ENCODE results near the gene SAC3D1. TPM values are rescaled to one million over a fixed set of nuclear protein-coding genes. Genes with fewer than 3 reads are reported as not detected.
"Not testable (repeated sequence)": the region's sequence is repeated elsewhere in the genome, so short reads cannot be mapped to it uniquely, and the experiment has no call there.

The SAC3D1 gene
- total RNA-seq (2012; rRNA removed), result 10.1 and 15.7 TPM in 2 replicates

DNA sequence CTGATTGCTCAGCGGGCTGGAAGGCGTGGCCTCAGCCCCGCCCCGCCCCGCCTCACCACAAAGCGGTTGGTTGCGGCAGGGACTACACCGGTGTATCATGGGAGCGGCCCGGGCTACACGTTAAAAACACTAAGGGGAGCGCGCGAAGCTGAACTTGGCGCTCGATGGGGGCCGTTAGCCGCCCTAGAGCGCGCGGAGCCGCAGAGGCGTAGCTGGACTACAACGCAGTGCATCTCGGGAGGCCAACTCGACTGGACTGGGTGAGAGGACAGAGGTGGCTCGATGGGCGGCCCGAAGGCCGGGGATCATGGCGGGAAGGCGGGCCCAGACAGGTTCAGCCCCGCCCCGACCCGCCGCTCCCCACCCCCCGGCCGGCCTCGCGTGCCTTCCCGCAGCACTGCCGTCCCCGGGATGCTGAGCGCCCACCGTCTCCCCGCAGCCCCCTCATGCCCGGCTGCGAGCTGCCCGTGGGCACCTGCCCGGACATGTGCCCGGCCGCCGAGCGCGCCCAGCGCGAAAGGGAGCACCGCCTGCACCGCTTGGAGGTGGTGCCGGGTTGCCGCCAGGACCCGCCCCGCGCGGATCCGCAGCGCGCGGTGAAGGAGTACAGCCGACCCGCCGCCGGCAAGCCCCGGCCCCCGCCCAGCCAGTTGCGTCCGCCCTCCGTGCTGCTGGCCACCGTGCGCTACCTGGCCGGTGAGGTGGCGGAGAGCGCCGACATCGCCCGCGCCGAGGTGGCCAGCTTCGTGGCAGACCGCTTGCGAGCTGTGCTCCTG, at the start of gene SAC3D1:
Gene SAC3D1, plus strand, starts transcription at position 364 of the 776 bp plus-strand sequence. Its CDS starts 83 bp downstream, at position 447.
- H3K4me1 ChIP-seq (ENCODE audit: control insufficient read depth, insufficient read depth, low read length), result peaks cover 23% of the 10 kb centered on the region
- H3K27me3 ChIP-seq (ENCODE audit: control insufficient read depth, insufficient read depth, low read length), result no peaks in the 10 kb centered on the region
- H3K9me3 ChIP-seq (replicated peaks; ENCODE audit: low read length), result no peaks in the 10 kb centered on the region
- peak within 1 kb of the TSS; percentile 96 for H3K4me3 ChIP-seq (ENCODE audit: low read length)
- H3K9ac ChIP-seq (ENCODE audit: low read depth, low read length), result peak within 1 kb of the TSS; percentile 79
- peaks cover 26% of the 10 kb centered on the region for H3K36me3 ChIP-seq (ENCODE audit: insufficient read depth, low read length)
- peak within 1 kb of the TSS; percentile 99 for H3K4me2 ChIP-seq (ENCODE audit: low read length)

DNA sequence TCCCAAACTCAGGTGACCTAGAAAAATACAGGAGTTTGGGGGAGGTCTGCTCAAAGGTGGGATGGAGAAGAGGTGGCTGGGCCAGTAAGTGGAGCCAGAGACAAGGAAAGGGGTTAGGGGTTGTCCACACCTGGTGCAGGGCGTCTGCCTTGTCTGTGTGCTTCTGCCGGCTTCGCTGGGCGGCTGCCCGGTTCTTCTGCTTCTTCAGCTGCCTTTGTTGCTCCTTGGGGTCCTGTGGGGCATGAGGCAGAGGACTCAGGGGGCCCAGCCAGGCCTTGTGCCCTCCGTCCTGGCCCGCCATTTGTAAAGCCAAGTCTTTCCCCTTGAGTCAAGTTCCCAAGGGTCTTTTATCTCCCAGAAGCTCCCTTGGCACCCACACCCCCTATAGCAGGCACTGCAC, 46.7 kb upstream of the SAC3D1 start:
- no peaks in the 10 kb centered on the region for H3K9me3 ChIP-seq (replicated peaks; ENCODE audit: low read length)
- H3K4me1 ChIP-seq (ENCODE audit: control insufficient read depth, insufficient read depth, low read length), result peaks cover 20% of the 10 kb centered on the region
- H3K27me3 ChIP-seq (ENCODE audit: control insufficient read depth, insufficient read depth, low read length), result peaks cover under 1% of the 10 kb centered on the region
- no peak overlapping the region for H3K4me3 ChIP-seq (ENCODE audit: low read length)
- H3K4me2 ChIP-seq (ENCODE audit: low read length), result no peak overlapping the region
- no peak overlapping the region for H3K9ac ChIP-seq (ENCODE audit: low read depth, low read length)
- no peaks in the 10 kb centered on the region for H3K36me3 ChIP-seq (ENCODE audit: insufficient read depth, low read length)

DNA sequence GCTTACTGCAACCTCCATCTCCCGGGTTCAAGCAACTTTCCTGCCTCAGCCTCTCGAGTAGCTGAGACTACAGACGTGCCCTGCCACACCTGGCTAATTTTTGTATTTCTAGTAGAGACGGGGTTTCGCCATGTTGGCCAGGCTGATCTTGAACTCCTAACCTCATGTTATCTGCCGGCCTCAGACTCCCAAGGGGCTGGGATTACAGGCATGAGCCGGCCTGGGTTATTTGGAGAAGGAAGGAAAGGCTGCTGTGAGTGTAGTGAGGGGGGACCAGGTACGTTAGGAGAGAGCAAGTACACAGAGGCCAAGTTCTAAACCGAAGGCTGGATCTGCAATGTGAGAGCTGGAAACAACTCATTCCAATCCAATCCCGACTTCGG, 44.7 kb upstream of the SAC3D1 start:
- Histone ChIP-seq H3K27me3 (ENCODE audit: control insufficient read depth, insufficient read depth, low read length) (no peaks in the 10 kb centered on the region), H3K9me3 (replicated peaks; ENCODE audit: low read length) (no peaks in the 10 kb centered on the region), H3K36me3 (ENCODE audit: insufficient read depth, low read length) (no peaks in the 10 kb centered on the region), H3K4me3 (ENCODE audit: low read length) (peak overlapping the region; percentile 66), H3K4me1 (ENCODE audit: control insufficient read depth, insufficient read depth, low read length) (peaks cover 13% of the 10 kb centered on the region), H3K9ac (ENCODE audit: low read depth, low read length) (peak overlapping the region; percentile 50), H3K4me2 (ENCODE audit: low read length) (peak overlapping the region; percentile 86)

DNA sequence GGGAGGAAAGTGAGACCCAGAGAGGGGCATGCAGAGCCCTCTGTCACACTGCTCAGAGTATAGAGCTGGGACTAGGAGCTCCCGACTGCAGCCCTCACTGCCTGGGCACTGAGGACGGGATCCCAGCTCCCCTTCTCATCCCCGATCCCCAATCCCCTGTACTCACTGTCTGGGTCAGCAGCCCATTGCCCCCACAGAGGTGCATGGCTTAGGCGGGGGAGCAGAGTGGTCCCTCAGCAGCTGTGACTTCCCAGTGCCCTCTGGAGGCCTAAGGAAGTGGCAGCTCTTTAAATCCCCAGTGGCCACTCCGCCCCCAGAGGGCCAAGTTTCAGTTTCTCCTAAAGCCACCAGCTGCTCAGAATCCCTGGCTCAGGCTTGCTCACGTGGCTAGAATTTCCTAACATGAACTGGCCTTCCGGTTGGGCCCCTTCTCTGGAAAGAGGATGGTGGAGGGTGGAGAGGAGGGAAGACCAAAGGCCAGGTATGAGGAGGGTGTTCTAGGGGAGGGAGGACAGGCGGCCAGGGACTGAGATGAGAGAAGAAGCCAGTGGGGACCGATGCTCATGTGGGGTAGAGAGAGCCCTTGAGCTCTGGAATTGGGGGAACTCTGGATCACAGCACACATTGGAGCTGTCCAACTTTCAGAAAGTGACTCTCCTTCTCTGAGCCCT, 44.2 kb upstream of the SAC3D1 start, which contains the start of gene BATF2:
Gene BATF2, minus strand, starts transcription at position 262 of the 671 bp plus-strand sequence. Its CDS starts 57 bp downstream, at position 205.
- Histone ChIP-seq H3K4me1 (ENCODE audit: control insufficient read depth, insufficient read depth, low read length) (peaks cover 13% of the 10 kb centered on the region), H3K4me3 (ENCODE audit: low read length) (peak within 1 kb of the TSS; percentile 66), H3K9ac (ENCODE audit: low read depth, low read length) (peak within 1 kb of the TSS; percentile 50), H3K4me2 (ENCODE audit: low read length) (peak within 1 kb of the TSS; percentile 86), H3K36me3 (ENCODE audit: insufficient read depth, low read length) (no peaks in the 10 kb centered on the region), H3K27me3 (ENCODE audit: control insufficient read depth, insufficient read depth, low read length) (no peaks in the 10 kb centered on the region), H3K9me3 (replicated peaks; ENCODE audit: low read length) (no peaks in the 10 kb centered on the region)

DNA sequence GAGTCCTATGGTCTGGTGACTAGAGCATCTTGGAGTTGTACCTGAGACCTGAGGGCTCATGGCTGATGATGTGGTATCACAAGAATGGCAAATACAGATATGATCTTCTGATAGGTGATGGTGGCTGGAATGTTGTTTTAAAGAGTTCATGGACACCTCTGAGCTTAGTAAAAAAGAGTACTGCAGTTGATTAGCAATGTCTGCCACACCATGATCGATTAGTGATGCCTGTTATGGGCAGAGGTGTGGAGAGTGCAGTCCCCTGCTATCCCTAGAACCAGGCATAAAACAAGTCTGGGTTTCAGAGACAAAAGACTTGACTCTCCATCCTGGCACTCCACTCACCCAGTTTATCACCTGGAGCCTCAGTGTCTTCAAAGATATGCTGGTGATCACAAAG, 42.9 kb upstream of the SAC3D1 start:
- H3K9me3 ChIP-seq (replicated peaks; ENCODE audit: low read length), result no peaks in the 10 kb centered on the region
- H3K27me3 ChIP-seq (ENCODE audit: control insufficient read depth, insufficient read depth, low read length), result no peaks in the 10 kb centered on the region
- no peaks in the 10 kb centered on the region for H3K36me3 ChIP-seq (ENCODE audit: insufficient read depth, low read length)
- no peak overlapping the region for H3K4me3 ChIP-seq (ENCODE audit: low read length)
- no peak overlapping the region for H3K9ac ChIP-seq (ENCODE audit: low read depth, low read length)
- H3K4me2 ChIP-seq (ENCODE audit: low read length), result no peak overlapping the region
- peaks cover 13% of the 10 kb centered on the region for H3K4me1 ChIP-seq (ENCODE audit: control insufficient read depth, insufficient read depth, low read length)

DNA sequence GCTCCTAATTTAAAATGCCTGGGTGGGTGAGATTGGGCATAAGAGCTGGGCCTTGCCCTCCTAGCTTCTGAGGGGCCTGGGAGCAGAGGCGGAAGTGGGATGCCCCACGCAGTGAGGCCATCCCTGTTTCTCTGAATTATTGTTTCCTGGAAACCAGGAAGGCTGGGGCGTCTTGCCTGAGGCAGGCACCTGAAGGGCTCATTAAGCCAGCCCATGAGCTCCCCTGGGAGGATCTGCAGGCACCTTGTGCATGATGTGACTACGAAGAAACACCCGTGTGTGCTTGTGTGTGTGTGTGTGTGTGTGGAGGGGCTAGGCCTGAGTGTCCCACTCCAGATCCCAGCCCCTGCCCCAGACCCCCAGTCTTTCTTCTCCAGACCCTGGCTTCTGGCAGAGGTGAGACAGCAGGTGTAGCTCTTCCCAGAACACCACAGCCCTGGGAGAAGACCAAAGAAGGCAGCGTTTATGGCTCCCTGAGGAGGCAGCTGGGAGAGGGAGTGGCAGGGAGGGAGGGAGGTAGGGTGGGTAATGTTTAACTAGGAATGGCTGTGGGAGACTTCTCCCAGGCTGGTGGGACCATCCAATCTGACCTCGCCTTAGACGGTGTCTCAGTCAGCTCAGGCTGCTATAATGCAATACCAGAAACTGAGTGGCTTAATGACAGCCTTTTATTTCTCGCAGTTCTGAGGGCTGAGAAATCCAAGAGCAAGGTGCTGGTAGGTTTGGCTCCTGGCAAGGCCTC, 42.1 kb upstream of the SAC3D1 start:
- Histone ChIP-seq H3K27me3 (ENCODE audit: control insufficient read depth, insufficient read depth, low read length) (no peaks in the 10 kb centered on the region), H3K36me3 (ENCODE audit: insufficient read depth, low read length) (no peaks in the 10 kb centered on the region), H3K9me3 (replicated peaks; ENCODE audit: low read length) (no peaks in the 10 kb centered on the region), H3K4me1 (ENCODE audit: control insufficient read depth, insufficient read depth, low read length) (peaks cover 13% of the 10 kb centered on the region), H3K4me3 (ENCODE audit: low read length) (no peak overlapping the region), H3K9ac (ENCODE audit: low read depth, low read length) (no peak overlapping the region), H3K4me2 (ENCODE audit: low read length) (no peak overlapping the region)

DNA sequence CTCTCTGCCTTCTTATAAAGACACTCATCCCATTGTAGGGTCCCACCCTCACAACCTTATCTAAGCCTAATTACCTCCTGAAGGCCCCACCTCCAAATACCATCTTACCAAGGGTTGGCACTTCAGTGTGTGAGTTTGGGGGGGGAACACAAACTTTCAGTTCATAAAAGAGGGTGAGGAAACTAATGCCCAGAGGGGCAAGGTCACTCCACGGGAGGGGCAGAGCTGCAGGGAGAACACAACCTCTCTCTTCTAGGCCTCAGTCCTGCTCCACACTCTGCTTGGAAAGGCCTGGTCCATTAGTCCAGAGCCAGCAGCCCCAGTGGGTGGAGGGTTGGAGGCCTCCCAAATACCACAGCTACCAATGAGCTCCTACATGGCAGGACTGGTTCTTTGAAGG, 41.5 kb upstream of the SAC3D1 start:
- Histone ChIP-seq H3K36me3 (ENCODE audit: insufficient read depth, low read length) (no peaks in the 10 kb centered on the region), H3K4me2 (ENCODE audit: low read length) (no peak overlapping the region), H3K9me3 (replicated peaks; ENCODE audit: low read length) (no peaks in the 10 kb centered on the region), H3K4me3 (ENCODE audit: low read length) (no peak overlapping the region), H3K9ac (ENCODE audit: low read depth, low read length) (no peak overlapping the region), H3K4me1 (ENCODE audit: control insufficient read depth, insufficient read depth, low read length) (peaks cover 13% of the 10 kb centered on the region), H3K27me3 (ENCODE audit: control insufficient read depth, insufficient read depth, low read length) (no peaks in the 10 kb centered on the region)

DNA sequence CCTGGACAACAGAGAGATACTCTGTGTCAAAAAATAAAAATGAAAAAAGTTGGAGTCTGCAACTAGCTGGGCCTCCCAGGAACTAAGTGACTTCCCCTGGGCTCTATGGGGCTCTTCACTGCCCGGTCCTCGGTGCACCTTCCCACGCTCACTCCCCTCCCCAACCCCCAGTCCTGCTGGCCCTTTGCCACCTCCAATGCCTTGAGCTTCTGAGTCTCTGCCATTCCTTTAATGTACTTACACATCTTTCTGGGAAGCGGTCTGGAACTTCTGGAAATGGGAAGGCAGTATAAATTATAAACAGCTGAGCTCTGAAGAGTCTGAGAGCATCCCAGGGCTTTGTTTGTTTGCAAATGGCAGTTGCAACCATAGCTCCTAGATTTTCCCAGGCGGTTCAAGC, 38.3 kb upstream of the SAC3D1 start:
- no peaks in the 10 kb centered on the region for H3K9me3 ChIP-seq (replicated peaks; ENCODE audit: low read length)
- H3K4me2 ChIP-seq (ENCODE audit: low read length), result no peak overlapping the region
- peaks cover 11% of the 10 kb centered on the region for H3K4me1 ChIP-seq (ENCODE audit: control insufficient read depth, insufficient read depth, low read length)
- no peak overlapping the region for H3K9ac ChIP-seq (ENCODE audit: low read depth, low read length)
- no peaks in the 10 kb centered on the region for H3K27me3 ChIP-seq (ENCODE audit: control insufficient read depth, insufficient read depth, low read length)
- no peaks in the 10 kb centered on the region for H3K36me3 ChIP-seq (ENCODE audit: insufficient read depth, low read length)
- H3K4me3 ChIP-seq (ENCODE audit: low read length), result no peak overlapping the region

DNA sequence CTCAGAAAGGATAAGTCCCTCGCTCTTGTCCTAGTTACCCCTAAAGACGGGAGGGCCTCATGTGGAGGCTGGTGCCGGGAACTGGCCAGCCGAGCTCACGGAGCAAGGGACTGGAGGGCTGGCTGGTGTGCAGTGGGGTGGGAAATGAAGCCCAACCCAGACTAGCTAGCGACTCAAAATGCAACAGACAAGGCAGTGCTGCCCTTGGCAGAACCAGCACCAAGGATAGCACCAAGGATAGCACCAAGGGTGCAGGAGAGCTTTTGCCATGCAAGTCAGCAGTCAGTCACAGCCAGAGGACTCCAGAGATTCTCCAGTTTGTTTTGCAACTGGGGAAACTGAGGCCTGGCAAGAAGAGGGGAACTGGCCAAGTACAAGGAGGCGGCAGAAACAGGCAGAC, 37.7 kb upstream of the SAC3D1 start:
- Histone ChIP-seq H3K9ac (ENCODE audit: low read depth, low read length) (no peak overlapping the region), H3K36me3 (ENCODE audit: insufficient read depth, low read length) (no peaks in the 10 kb centered on the region), H3K4me3 (ENCODE audit: low read length) (no peak overlapping the region), H3K27me3 (ENCODE audit: control insufficient read depth, insufficient read depth, low read length) (no peaks in the 10 kb centered on the region), H3K4me2 (ENCODE audit: low read length) (no peak overlapping the region), H3K9me3 (replicated peaks; ENCODE audit: low read length) (no peaks in the 10 kb centered on the region), H3K4me1 (ENCODE audit: control insufficient read depth, insufficient read depth, low read length) (peaks cover 16% of the 10 kb centered on the region)

DNA sequence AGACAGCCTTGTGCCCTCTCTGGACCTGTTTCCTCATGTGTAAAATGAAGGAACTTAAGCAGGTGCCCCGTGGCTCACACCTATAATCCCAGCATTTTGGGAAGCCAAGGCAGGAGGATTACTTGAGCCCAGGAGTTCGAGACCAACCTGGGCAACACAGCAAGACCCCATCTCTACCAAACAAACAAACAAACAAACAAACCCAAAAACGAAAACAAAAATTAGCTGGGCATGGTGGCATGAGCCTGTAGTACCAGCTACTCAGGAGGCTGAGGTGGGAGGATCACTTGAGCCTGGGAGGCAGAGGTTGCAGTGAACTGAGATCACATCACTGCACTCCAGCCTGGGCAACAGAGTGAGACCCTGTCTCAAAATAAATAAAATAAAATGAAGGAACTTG, 37.0 kb upstream of the SAC3D1 start:
- peaks cover 18% of the 10 kb centered on the region for H3K4me1 ChIP-seq (ENCODE audit: control insufficient read depth, insufficient read depth, low read length)
- not testable (repeated sequence) for H3K9me3 ChIP-seq (replicated peaks; ENCODE audit: low read length); H3K9ac ChIP-seq (ENCODE audit: low read depth, low read length); H3K4me3 ChIP-seq (ENCODE audit: low read length); H3K36me3 ChIP-seq (ENCODE audit: insufficient read depth, low read length); H3K4me2 ChIP-seq (ENCODE audit: low read length); H3K27me3 ChIP-seq (ENCODE audit: control insufficient read depth, insufficient read depth, low read length)

DNA sequence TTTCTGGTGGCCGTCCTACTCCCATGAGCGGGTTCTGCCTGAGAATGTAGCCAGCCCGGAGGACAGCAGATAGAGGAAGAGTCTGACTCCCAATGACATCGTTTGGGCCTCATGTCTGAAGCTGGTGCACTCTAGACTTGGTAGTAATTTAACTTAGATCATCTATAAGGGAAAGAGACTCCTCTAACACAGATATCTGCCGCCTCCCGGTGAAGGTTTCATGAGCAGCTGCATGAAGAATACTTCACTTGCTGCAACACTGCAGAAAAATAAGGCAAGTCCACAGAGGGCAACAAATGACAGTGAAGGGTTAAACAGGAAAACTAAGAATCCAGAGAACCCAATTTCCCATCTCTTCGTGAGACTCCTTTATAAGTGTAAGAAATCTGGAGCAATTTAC, 33.0 kb upstream of the SAC3D1 start:
- Histone ChIP-seq H3K36me3 (ENCODE audit: insufficient read depth, low read length) (no peaks in the 10 kb centered on the region), H3K4me2 (ENCODE audit: low read length) (no peak overlapping the region), H3K9ac (ENCODE audit: low read depth, low read length) (no peak overlapping the region), H3K27me3 (ENCODE audit: control insufficient read depth, insufficient read depth, low read length) (no peaks in the 10 kb centered on the region), H3K4me1 (ENCODE audit: control insufficient read depth, insufficient read depth, low read length) (peaks cover 20% of the 10 kb centered on the region), H3K9me3 (replicated peaks; ENCODE audit: low read length) (no peaks in the 10 kb centered on the region), H3K4me3 (ENCODE audit: low read length) (no peak overlapping the region)

Data from skeletal muscle satellite cell (primary cell).